ENCODE data around the gene ENSA. TPM values are rescaled to one million over a fixed set of nuclear protein-coding genes. Genes with fewer than 3 reads are reported as not detected.

The ENSA gene
- 123 to 149 TPM (median 132 TPM) in 5 replicates for total RNA-seq (2022; extraction: Qiagen RNA extraction; ENCODE audit: low read depth)

GRCh38 chr1:150629115-150629928 lies at the start of gene ENSA:
ENSA (minus strand) TSS chr1:150629612; CDS start chr1:150629470, 142 bp downstream.

GRCh38 chr1:150579110-150579944 lies 50.1 kb downstream of the ENSA start, which contains the start of gene MCL1:
MCL1 (minus strand) TSS chr1:150579610; CDS start chr1:150579530, 80 bp downstream.

Other genes starting within 250 kb of the ENSA start
- gene TARS2, start 142.2 kb downstream of the ENSA start, total RNA-seq (2022; extraction: Qiagen RNA extraction; ENCODE audit: low read depth), result 20.7 to 24.4 TPM (median 22.6 TPM) in 5 replicates
- gene ECM1, start 121.5 kb downstream of the ENSA start, total RNA-seq (2022; extraction: Qiagen RNA extraction; ENCODE audit: low read depth), result 2.1 to 2.7 TPM (median 2.3 TPM) in 5 replicates
- gene FALEC, start 113.9 kb downstream of the ENSA start, total RNA-seq (2022; extraction: Qiagen RNA extraction; ENCODE audit: low read depth), result 0.17 to 0.33 TPM in 2 of 5 replicates, not detected in the others
- 2.0 to 3.5 TPM (median 2.9 TPM) in 5 replicates for gene ADAMTSL4, start 80.2 kb downstream of the ENSA start, total RNA-seq (2022; extraction: Qiagen RNA extraction; ENCODE audit: low read depth)
- 122 to 164 TPM (median 139 TPM) in 5 replicates for gene MCL1, start 50.0 kb downstream of the ENSA start, total RNA-seq (2022; extraction: Qiagen RNA extraction; ENCODE audit: low read depth)
- gene GOLPH3L, start 67.5 kb upstream of the ENSA start, total RNA-seq (2022; extraction: Qiagen RNA extraction; ENCODE audit: low read depth), result 13.1 to 20.0 TPM (median 16.6 TPM) in 5 replicates
- 6.0 to 9.4 TPM (median 7.8 TPM) in 5 replicates for gene HORMAD1, start 91.3 kb upstream of the ENSA start, total RNA-seq (2022; extraction: Qiagen RNA extraction; ENCODE audit: low read depth)
- 15.2 to 19.7 TPM (median 16.0 TPM) in 5 replicates for gene CTSS, start 136.2 kb upstream of the ENSA start, total RNA-seq (2022; extraction: Qiagen RNA extraction; ENCODE audit: low read depth)
- 1.5 to 2.4 TPM (median 1.7 TPM) in 5 replicates for gene CTSK, start 178.6 kb upstream of the ENSA start, total RNA-seq (2022; extraction: Qiagen RNA extraction; ENCODE audit: low read depth)
- gene ARNT, start 247.0 kb upstream of the ENSA start, total RNA-seq (2022; extraction: Qiagen RNA extraction; ENCODE audit: low read depth), result 10.3 to 14.9 TPM (median 13.5 TPM) in 5 replicates